Body of pancreas (tissue), 4 donors: ENCODE results near the gene PCSK6. TPM values are rescaled to one million over a fixed set of nuclear protein-coding genes. Genes with fewer than 3 reads are reported as not detected.
"Not testable (repeated sequence)": the region's sequence is repeated elsewhere in the genome, so short reads cannot be mapped to it uniquely, and the experiment has no call there.

Source experiments
- ATAC-seq: fragments of 150-250 bp; one replicate; pipeline ENCODE4 v1.9.1; 2016
- DNase-seq, 4 donors: peaks; one replicate each; pipeline ENCODE4 v3.0.0-alpha.2; 2019
- H3K27ac ChIP-seq, 4 donors: fragments of 200-600 bp; sonication (generic); 1 replicate in 3 of 4; 2 replicates in 1 of 4; pipeline versions ENCODE4 v1.5.1 to v1.6.1; 2016 to 2019; ENCODE audit warnings: mild to moderate bottlenecking in 1 of 4, mixed read lengths in 1 of 4, moderate library complexity in 1 of 4
- H3K27me3 ChIP-seq, 2 donors: fragments of 200-600 bp; sonication (generic); one replicate each; pipeline ENCODE4 v1.6.0; 2016; ENCODE audit warnings: mild to moderate bottlenecking in 1 of 2
- H3K36me3 ChIP-seq, 2 donors: fragments of 200-600 bp; sonication (generic); replicated peaks in 1 of 2; 2 replicates each; pipeline ENCODE4 v1.5.1; 2016; ENCODE audit warnings: low read depth in 2 of 2; ENCODE audit not compliant: insufficient read depth in 1 of 2
- H3K4me1 ChIP-seq: fragments of 200-600 bp; sonication (generic); one replicate; pipeline ENCODE4 v1.6.0; 2016
- H3K4me3 ChIP-seq, 2 donors: fragments of 200-600 bp; sonication (generic); 1 replicate in 1 of 2; 2 replicates in 1 of 2; pipeline ENCODE4 v1.5.1; 2016 to 2019
- H3K9me3 ChIP-seq, 3 donors: fragments of 200-600 bp; sonication (generic); 1 replicate in 2 of 3; 2 replicates in 1 of 3; pipeline ENCODE4 v1.5.1; 2016
- POLR2A ChIP-seq, 3 donors: fragments of 450-650 bp; IDR thresholded peaks; one replicate each; pipeline ENCODE4 v1.6.1; 2016; ENCODE audit warnings: antibody characterized with exemption in 3 of 3, mild to moderate bottlenecking in 2 of 3
- WGBS, 2 donors: methylation state at CpG; one replicate each; pipeline ENCODE4 v1.1.5; 2017; 5-methylcytosine and 5-hydroxymethylcytosine counted together
- intact Hi-C: fragments of 100-400 bp; cut with DNase I; formaldehyde crosslinking; loops from one replicate; pipeline ENCODE4 v1.15.1; 2023
- total RNA-seq, 2 donors: library from RNA; depleted of rRNA; stranded (reverse); fragments of >200 nt; gene quantifications; one replicate each; pipeline ENCODE4 v1.1.0, GENCODE V29; 2016
- TF ChIP-seq, protein P1 (sequence below), 7 experiments: fragments of 450-650 bp in 4 of 7; fragments of 200-600 bp in 3 of 7; sonication (generic) in 3 of 7; IDR thresholded peaks; one replicate each; pipeline ENCODE4 v1.5.1; 2016 to 2019; ENCODE audit warnings: antibody characterized with exemption in 7 of 7

The PCSK6 gene
- total RNA-seq, 2 donors from 2014 or later: 8.9 to 10.1 TPM

GRCh38 chr15:101406526-101407195, 82.8 kb downstream of the PCSK6 start:
- Histone ChIP-seq H3K4me3 (no peak overlapping the region), H3K27me3 (no peaks in the 10 kb centered on the region), H3K4me1 (no peaks in the 10 kb centered on the region), H3K9me3 (no peaks in the 10 kb centered on the region), H3K27ac (no peak overlapping the region), H3K36me3 (no peaks in the 10 kb centered on the region)
- no peak for DNase-seq
- intact Hi-C loops: no loop called here
- ATAC-seq: no peak
- TF ChIP-seq, protein P1, sequence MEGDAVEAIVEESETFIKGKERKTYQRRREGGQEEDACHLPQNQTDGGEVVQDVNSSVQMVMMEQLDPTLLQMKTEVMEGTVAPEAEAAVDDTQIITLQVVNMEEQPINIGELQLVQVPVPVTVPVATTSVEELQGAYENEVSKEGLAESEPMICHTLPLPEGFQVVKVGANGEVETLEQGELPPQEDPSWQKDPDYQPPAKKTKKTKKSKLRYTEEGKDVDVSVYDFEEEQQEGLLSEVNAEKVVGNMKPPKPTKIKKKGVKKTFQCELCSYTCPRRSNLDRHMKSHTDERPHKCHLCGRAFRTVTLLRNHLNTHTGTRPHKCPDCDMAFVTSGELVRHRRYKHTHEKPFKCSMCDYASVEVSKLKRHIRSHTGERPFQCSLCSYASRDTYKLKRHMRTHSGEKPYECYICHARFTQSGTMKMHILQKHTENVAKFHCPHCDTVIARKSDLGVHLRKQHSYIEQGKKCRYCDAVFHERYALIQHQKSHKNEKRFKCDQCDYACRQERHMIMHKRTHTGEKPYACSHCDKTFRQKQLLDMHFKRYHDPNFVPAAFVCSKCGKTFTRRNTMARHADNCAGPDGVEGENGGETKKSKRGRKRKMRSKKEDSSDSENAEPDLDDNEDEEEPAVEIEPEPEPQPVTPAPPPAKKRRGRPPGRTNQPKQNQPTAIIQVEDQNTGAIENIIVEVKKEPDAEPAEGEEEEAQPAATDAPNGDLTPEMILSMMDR (IDR thresholded peaks at IDR 0.05): no peak
- no peak for TF ChIP-seq POLR2A (IDR thresholded peaks at IDR 0.05)
- 91 to 94% methylated on average over 20 of the region's 20 CpGs for WGBS, 2 donors

DNA sequence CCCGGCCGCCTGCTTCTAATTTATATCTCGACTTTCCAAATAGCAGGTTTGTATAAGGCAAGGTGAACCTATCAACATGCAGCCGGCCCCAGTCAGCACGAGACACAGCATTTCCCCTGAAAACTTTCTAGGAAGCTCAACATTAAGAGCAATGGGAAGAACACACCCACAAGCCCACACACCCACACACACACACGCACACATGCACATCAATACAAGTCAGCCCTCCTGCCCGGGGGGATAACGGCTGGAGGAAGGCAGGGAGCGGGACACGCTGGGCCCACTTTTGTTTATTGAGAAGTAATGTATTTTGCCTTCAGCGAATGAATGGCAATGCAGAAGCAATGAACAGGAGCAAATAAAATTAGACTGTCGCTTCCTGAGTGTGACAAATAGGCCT, 83.5 kb downstream of the PCSK6 start:
- Histone ChIP-seq H3K4me3 (no peak overlapping the region), H3K27ac (no peak overlapping the region), H3K9me3 (no peaks in the 10 kb centered on the region), H3K27me3 (no peaks in the 10 kb centered on the region), H3K36me3 (no peaks in the 10 kb centered on the region), H3K4me1 (no peaks in the 10 kb centered on the region)
- 76 to 83% methylated on average over 12 of the region's 12 CpGs for WGBS, 2 donors
- DNase-seq (no peak), ATAC-seq (no peak)
- intact Hi-C loops: no loop called here
- TF ChIP-seq, protein P1 (IDR thresholded peaks at IDR 0.05): no peak
- TF ChIP-seq POLR2A (IDR thresholded peaks at IDR 0.05): no peak

DNA sequence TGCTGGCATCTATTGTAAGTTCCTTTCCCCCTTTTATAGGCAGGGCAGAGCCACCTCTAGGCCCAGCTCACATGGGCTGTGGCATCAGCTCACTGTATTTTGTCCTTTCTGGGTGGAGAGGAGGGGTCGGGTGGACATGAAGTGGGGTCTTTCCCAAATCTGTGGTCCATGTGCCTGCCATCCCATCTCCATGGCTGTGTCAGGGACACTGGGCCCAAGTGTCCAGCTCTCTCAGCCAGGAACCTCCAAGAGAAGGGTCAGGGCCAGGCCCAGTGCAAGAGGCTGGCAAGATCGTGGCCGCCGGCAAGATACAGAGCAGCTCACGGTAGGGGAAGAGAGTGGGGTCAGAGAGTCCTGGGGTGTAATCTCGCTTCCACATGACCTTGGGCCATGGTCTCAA, 85.3 kb downstream of the PCSK6 start:
- intact Hi-C loops: no loop called here
- no peaks in the 10 kb centered on the region for H3K4me1 ChIP-seq

GRCh38 chr15:101402883-101403282, 86.6 kb downstream of the PCSK6 start:
- H3K27ac ChIP-seq, H3K27me3 ChIP-seq, H3K36me3 ChIP-seq, ATAC-seq, DNase-seq, H3K9me3 ChIP-seq, H3K4me1 ChIP-seq, intact Hi-C loops, H3K4me3 ChIP-seq: not testable (repeated sequence)
- WGBS, 2 donors: 96% methylated on average over 3 of the region's 4 CpGs; no CpG with 5 or more reads in 1 of the 2 donors

More for the DNA sequence above, 85.3 kb downstream of the PCSK6 start:
- WGBS, 2 donors: 92 to 97% methylated on average over 6 of the region's 6 CpGs
- H3K4me3 ChIP-seq: no peak overlapping the region
- no peak overlapping the region for H3K27ac ChIP-seq
- H3K27me3 ChIP-seq: no peaks in the 10 kb centered on the region
- no peaks in the 10 kb centered on the region for H3K36me3 ChIP-seq
- TF ChIP-seq POLR2A (IDR thresholded peaks at IDR 0.05): no peak
- TF ChIP-seq, protein P1 (IDR thresholded peaks at IDR 0.05): no peak
- H3K9me3 ChIP-seq: no peaks in the 10 kb centered on the region
- DNase-seq (peak in 1 of 4 donors; percentile 5), ATAC-seq (no peak)

- WGBS, 2 donors: 81 to 88% methylated on average over 8 of the region's 8 CpGs
- DNase-seq: no peak
- no peaks in the 10 kb centered on the region for H3K9me3 ChIP-seq
- H3K27me3 ChIP-seq: no peaks in the 10 kb centered on the region
- no peak overlapping the region for H3K4me3 ChIP-seq
- no peak overlapping the region for H3K27ac ChIP-seq
- intact Hi-C loops: no loop called here
- no peak for ATAC-seq
- H3K36me3 ChIP-seq: no peaks in the 10 kb centered on the region
- H3K4me1 ChIP-seq: no peaks in the 10 kb centered on the region
- TF ChIP-seq, protein P1 (IDR thresholded peaks at IDR 0.05): no peak
- no peak for TF ChIP-seq POLR2A (IDR thresholded peaks at IDR 0.05)
Measured at GRCh38 chr15:101401286-101401685, 88.2 kb downstream of the PCSK6 start.
